UCSD-AML1 (cell line): Measurements from ENCODE around the gene MAML3.
"Not testable (repeated sequence)": the region's sequence is repeated elsewhere in the genome, so short reads cannot be mapped to it uniquely, and the experiment has no call there.

Experiments used
- DNase-seq: peaks from one replicate; lab custom pipeline; 2025; ENCODE audit not compliant: unreplicated experiment; lab: John Stamatoyannopoulos, UW

The MAML3 gene

GRCh38 chr4:139969635-139970266 is 184.2 kb downstream of the MAML3 start:
- DNase-seq: no peak

- no peak for DNase-seq
Observed at GRCh38 chr4:139968831-139969230, 185.2 kb downstream of the MAML3 start.

- no peak for DNase-seq
Observed at GRCh38 chr4:139966383-139966782, 187.6 kb downstream of the MAML3 start.

GRCh38 chr4:139965789-139966188 is 188.2 kb downstream of the MAML3 start:
- no peak for DNase-seq

GRCh38 chr4:139963708-139964107 is 190.3 kb downstream of the MAML3 start:
- no peak for DNase-seq

GRCh38 chr4:139962130-139962684 is 191.8 kb downstream of the MAML3 start:
- no peak for DNase-seq

- DNase-seq: no peak
Observed at GRCh38 chr4:139961344-139961946, 192.5 kb downstream of the MAML3 start.

GRCh38 chr4:139959396-139959795 is 194.6 kb downstream of the MAML3 start:
- no peak for DNase-seq

- DNase-seq: no peak
Observed at GRCh38 chr4:139958739-139959098, 195.3 kb downstream of the MAML3 start.

GRCh38 chr4:139957986-139958738 is 195.8 kb downstream of the MAML3 start:
- DNase-seq: no peak

- DNase-seq: no peak
Observed at GRCh38 chr4:139957065-139957464, 196.9 kb downstream of the MAML3 start.

- no peak for DNase-seq
Observed at GRCh38 chr4:139956507-139957017, 197.4 kb downstream of the MAML3 start.

GRCh38 chr4:139955600-139955999 is 198.4 kb downstream of the MAML3 start:
- DNase-seq: no peak

- DNase-seq: no peak
Observed at GRCh38 chr4:139954512-139954911, 199.5 kb downstream of the MAML3 start.

- no peak for DNase-seq
Observed at GRCh38 chr4:139951021-139951420, 203.0 kb downstream of the MAML3 start.

- DNase-seq: peak; percentile 42
Observed at GRCh38 chr4:139950568-139950967, 203.4 kb downstream of the MAML3 start.

- DNase-seq: not testable (repeated sequence)
Observed at GRCh38 chr4:139944916-139945315, 209.1 kb downstream of the MAML3 start.

- no peak for DNase-seq
Observed at GRCh38 chr4:139943277-139943676, 210.7 kb downstream of the MAML3 start.

- DNase-seq: no peak
Observed at GRCh38 chr4:139942241-139942640, 211.7 kb downstream of the MAML3 start.

- no peak for DNase-seq
Observed at GRCh38 chr4:139940600-139940999, 213.4 kb downstream of the MAML3 start.

- DNase-seq: no peak
Observed at GRCh38 chr4:139938414-139938813, 215.6 kb downstream of the MAML3 start.

GRCh38 chr4:139935911-139936310 is 218.1 kb downstream of the MAML3 start:
- DNase-seq: no peak
